ENCODE measurements around the gene TBC1D1. TPM values are rescaled to one million over a fixed set of nuclear protein-coding genes. Genes with fewer than 3 reads are reported as not detected.

Gene TBC1D1
- total RNA-seq, 1 donor from 2014 or later, result 96.0 TPM

- Histone ChIP-seq H3K4me3 (no peak overlapping the region), H3K27ac (no peak overlapping the region), H3K36me3 (no peaks in the 10 kb centered on the region), H3K4me1 (peaks cover 21% of the 10 kb centered on the region), H3K9me3 (no peaks in the 10 kb centered on the region), H3K27me3 (no peaks in the 10 kb centered on the region)
- intact Hi-C loops (cut with DNase I), result no loop called here
- no peak for DNase-seq (ENCODE audit: extremely low spot score in 2 of 2)
- no peak for TF ChIP-seq POLR2A (IDR thresholded peaks at IDR 0.05)
- TF ChIP-seq CTCF (IDR thresholded peaks at IDR 0.05), result no peak
- no peak for TF ChIP-seq POLR2AphosphoS5 (IDR thresholded peaks at IDR 0.05; ENCODE audit: insufficient read depth in 1 of 2, low read depth in 1 of 2)
These were observed 109.1 kb downstream of the TBC1D1 start for GRCh38 chr4:37999965-38000364.

- Histone ChIP-seq H3K36me3 (no peaks in the 10 kb centered on the region), H3K4me1 (peaks cover 11% of the 10 kb centered on the region), H3K9me3 (no peaks in the 10 kb centered on the region), H3K4me3 (no peak overlapping the region), H3K27ac (no peak overlapping the region), H3K27me3 (no peaks in the 10 kb centered on the region)
- no peak for DNase-seq (ENCODE audit: extremely low spot score in 2 of 2)
- TF ChIP-seq CTCF (IDR thresholded peaks at IDR 0.05), result no peak
- no peak for TF ChIP-seq POLR2AphosphoS5 (IDR thresholded peaks at IDR 0.05; ENCODE audit: insufficient read depth in 1 of 2, low read depth in 1 of 2)
- TF ChIP-seq POLR2A (IDR thresholded peaks at IDR 0.05), result no peak
- intact Hi-C loops (cut with DNase I), result no loop called here
These were observed 111.0 kb downstream of the TBC1D1 start for GRCh38 chr4:38001927-38002326.

GRCh38 chr4:38002451-38003071 is 111.7 kb downstream of the TBC1D1 start:
- H3K4me3 ChIP-seq, result no peak overlapping the region
- no peaks in the 10 kb centered on the region for H3K27me3 ChIP-seq
- H3K36me3 ChIP-seq, result no peaks in the 10 kb centered on the region
- intact Hi-C loops (cut with DNase I), result no loop called here
- H3K27ac ChIP-seq, result no peak overlapping the region
- H3K9me3 ChIP-seq, result no peaks in the 10 kb centered on the region
- no peak for TF ChIP-seq POLR2A (IDR thresholded peaks at IDR 0.05)
- no peak for TF ChIP-seq CTCF (IDR thresholded peaks at IDR 0.05)
- DNase-seq (ENCODE audit: extremely low spot score in 2 of 2), result no peak
- peaks cover 11% of the 10 kb centered on the region for H3K4me1 ChIP-seq

- H3K27me3 ChIP-seq, result no peaks in the 10 kb centered on the region
- H3K9me3 ChIP-seq, result no peaks in the 10 kb centered on the region
- no peak for TF ChIP-seq CTCF (IDR thresholded peaks at IDR 0.05)
- TF ChIP-seq POLR2AphosphoS5 (IDR thresholded peaks at IDR 0.05; ENCODE audit: insufficient read depth in 1 of 2, low read depth in 1 of 2), result no peak
- TF ChIP-seq POLR2A (IDR thresholded peaks at IDR 0.05), result no peak
- intact Hi-C loops (cut with DNase I), result no loop called here
- no peaks in the 10 kb centered on the region for H3K36me3 ChIP-seq
- no peak overlapping the region for H3K27ac ChIP-seq
- DNase-seq (ENCODE audit: extremely low spot score in 2 of 2), result no peak
- peaks cover 11% of the 10 kb centered on the region for H3K4me1 ChIP-seq
- H3K4me3 ChIP-seq, result no peak overlapping the region
These were observed 112.2 kb downstream of the TBC1D1 start for GRCh38 chr4:38003102-38003501.

GRCh38 chr4:38003628-38004027 is 112.7 kb downstream of the TBC1D1 start:
- DNase-seq (ENCODE audit: extremely low spot score in 2 of 2), result no peak
- no peaks in the 10 kb centered on the region for H3K9me3 ChIP-seq
- intact Hi-C loops (cut with DNase I), result no loop called here
- H3K4me1 ChIP-seq, result peaks cover 11% of the 10 kb centered on the region
- TF ChIP-seq POLR2AphosphoS5 (IDR thresholded peaks at IDR 0.05; ENCODE audit: insufficient read depth in 1 of 2, low read depth in 1 of 2), result no peak
- no peak for TF ChIP-seq CTCF (IDR thresholded peaks at IDR 0.05)
- TF ChIP-seq POLR2A (IDR thresholded peaks at IDR 0.05), result no peak
- H3K27ac ChIP-seq, result no peak overlapping the region
- H3K36me3 ChIP-seq, result no peaks in the 10 kb centered on the region
- H3K27me3 ChIP-seq, result no peaks in the 10 kb centered on the region
- H3K4me3 ChIP-seq, result no peak overlapping the region

Data from vagina (tissue), 2 donors.